NOMO-1 (cell line): Measurements from ENCODE around the gene PROSER3.
"Not testable (repeated sequence)": the region's sequence is repeated elsewhere in the genome, so short reads cannot be mapped to it uniquely, and the experiment has no call there.

Experiments used
- DNase-seq, 2 experiments: peaks; one replicate each; lab custom pipeline; 2025; ENCODE audit not compliant: unreplicated experiment in 2 of 2; lab: John Stamatoyannopoulos, UW

The PROSER3 gene

DNA sequence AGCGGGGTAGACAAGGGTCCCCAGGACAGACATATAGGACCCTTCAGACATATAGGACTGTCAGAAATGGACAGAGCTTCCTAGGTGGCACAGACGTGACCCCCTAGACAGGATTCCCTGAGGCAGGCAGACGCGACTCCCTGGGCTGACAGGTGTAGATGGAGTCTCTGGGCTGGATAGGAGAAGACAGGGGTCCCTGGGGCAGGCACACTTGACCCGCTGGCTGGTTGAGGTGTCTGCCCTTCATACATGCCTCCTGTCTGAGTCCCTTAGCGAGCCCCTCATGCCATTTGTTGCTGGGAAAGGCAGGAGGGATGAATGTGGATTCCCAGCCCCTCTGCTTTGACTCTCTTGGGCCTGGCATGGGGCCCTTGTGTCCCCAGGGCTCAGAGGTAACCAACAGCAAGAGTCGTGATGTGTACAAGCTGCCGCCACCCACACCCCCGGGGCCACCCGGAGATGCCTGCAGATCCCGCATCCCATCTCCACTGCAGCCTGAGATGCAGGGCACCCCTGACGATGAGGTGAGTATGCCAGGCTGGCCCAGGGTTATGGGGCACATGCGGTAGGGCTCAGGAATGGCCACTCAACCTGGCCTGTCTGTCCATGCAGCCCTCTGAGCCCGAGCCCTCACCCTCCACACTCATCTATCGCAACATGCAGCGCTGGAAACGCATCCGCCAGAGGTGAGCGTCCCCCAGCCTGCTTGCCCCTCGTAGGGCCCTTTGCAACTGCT, 4.2 kb upstream of the PROSER3 start:
- no peak for DNase-seq

DNA sequence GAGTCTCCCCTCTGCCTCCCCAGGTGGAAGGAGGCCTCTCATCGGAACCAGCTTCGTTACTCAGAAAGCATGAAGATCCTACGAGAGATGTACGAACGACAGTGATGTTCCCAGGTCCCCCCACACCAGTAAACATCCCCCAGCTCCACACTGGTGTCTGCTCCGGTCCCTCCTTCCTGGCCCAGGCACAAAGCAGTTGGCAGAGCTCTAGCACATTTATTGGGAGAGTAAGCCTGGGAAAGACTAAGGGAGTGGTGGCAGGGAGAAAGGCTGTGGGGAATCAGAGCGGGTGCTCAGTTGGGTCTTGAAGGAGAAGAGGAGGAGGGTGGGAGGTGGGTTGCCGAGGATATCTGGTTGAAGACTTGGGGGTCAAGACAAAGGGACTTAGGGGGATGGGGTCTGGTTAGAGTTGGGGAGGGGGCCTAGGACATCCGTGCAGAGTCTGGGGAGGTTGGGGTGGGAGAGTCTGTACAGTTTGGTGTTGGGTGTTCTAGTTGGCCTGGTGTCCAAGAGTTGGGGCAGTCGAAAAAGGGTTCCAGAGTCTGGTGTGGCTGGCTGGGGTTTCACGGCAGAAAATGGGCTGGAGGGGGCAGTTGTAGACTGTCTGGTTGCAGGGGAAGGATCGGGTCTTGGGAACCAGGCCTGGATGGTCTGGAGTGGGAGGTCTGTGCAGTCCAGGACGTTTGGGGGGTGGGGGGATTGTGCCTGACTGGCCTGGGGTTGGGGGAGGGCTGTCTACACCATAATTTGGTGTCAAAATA, 3.4 kb upstream of the PROSER3 start:
- no peak for DNase-seq

DNA sequence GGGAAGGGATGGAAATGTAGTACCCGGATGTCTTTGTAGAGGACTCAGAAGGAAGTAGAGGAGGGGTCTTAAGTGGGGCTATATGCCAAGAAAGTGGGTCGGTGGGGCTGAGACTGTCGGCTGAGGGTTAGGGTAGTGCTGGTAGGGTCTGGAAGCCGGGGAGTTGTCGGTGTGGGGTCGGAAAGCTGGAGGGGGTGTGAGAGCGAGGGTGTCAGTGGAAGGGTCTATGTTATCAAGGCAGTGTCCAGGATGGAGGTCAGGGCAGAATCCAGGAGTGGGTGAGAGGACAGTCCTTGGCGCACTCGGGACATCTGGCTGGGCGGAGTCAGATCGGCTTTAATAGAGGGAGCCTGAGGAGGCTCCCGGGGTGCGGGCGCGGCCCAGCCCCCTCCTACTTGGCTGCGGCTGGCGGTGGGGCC, 2.8 kb upstream of the PROSER3 start:
- DNase-seq: no peak

DNA sequence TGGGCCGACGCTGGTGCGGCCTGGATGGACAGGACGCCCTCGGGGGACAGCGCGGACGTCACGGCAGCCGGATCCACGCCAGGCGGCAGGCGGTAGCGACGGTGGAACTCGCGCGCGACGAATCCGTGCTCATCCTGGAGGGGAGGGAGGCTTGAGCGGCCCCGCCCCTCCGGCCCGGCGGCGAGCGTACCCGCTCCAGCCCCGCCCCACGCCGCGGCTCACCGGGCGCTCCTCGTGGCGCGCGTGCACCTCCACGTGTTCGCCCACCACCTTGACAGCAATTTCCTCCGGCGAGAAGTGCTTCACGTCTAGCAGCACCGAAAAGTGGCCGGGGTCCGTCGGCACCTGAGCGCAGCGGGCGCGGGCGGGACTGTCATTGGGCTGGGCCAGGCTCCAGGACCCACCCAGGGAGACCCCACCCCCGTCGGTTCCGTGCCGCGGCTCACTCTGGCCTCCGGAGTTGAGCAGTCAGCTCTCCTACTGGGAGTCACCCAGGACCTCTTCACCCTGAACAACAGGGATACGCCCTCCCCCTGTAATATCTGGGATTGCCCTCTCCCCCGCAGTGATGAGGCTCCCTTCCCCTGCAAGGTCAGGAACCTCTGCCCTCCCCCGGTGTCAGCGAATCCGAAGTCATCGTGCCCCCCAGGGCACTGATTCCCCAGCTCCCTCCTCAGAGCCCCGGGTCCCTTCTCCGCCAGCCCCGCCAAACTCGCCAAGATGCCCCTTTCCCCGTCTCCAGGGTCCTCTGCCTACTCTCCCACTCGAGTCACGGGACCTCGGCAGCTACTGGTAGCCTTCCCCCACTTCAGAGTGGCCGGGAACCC, 2.2 kb upstream of the PROSER3 start:
- DNase-seq: no peak

DNA sequence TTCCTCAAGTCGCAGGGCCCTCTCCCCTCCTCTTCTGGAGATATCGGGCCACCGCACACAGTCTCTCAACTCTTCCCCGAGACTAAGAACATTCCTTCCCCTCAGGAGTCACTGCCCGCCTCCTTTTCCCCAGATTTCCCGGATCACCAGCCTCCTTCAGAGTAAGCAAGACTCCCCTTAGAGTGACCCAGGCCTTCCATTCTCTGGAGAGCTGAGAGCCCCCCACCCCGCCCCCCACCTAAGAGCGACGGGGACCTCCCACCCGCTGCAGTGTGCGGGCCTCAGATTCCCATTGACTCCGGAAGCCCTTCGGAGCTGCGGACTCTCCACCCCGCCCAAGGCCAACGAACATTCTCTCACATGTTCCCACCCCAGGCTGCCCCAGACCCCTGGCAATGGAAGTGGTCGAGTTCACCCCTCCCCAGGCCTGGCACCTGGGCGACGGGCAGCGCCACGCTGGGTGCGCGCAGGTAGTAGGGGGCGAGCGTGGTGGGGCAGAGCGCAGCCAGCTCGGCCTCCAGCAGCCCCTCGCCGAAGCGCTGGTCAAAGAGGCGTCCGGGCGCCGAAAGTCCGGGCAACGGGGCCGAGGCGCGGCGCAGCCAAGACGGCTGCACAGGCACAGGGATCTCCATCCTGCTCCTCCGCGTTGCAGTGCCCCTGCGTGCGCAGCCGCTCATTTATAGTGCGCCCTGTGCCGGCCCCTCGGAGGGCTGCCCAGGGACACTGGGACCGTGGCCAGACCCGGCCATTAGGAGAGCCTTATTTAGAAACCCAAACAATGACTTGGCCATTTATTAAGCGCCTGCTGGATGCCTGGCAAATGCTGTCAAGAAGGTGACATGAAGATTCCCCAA, 1.4 kb upstream of the PROSER3 start, which contains the start of gene HSPB6:
Gene HSPB6, minus strand, starts transcription at position 653 of the 854 bp plus-strand sequence. Its CDS starts 21 bp downstream, at position 632.
- DNase-seq: no peak

DNA sequence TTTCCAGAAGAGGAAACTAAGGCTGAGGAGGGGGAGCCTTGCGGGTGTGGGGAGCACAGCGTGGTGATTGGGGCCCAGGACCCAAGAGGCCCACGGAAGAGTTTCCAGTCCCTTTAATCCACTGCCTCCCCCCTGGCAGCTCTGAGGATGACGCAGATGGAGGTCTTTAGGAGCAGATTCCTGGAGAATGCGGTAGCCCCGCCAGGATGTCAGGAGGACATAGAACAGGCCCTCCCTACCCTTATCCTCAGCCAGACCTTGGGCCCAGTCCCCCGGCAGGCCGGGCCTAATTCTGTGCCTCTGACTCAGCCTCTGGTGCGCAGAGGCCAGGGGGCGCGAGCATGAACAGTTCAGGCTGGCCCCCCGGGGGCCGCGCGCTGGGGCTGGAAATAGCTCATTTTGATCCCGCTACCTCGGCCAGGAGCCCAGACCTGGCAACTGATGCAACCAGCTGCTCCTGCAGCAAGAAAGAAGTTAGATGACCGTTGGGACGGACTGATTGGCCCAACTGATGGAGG, 686 bp upstream of the PROSER3 start:
- no peak for DNase-seq

DNA sequence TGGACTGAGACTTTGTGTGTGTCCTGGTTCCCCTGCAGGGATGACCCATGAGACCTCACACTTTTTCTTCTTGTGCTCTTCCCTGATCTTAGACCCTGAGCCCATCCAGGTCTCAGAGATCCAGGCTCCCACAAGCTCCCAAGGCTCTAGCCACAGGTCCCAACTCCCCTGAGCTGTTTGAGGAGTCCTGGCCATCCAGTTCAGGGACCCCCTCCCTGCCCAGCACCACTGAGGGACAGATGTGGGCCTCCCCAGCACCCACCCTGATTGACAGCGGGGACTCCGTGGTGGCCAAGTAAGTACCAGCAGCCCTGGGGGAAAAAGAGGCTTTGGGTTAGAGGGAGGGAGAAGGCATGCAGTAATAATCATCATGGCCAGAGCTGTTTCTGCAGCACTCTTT, 1.7 kb downstream of the PROSER3 start:
- no peak for DNase-seq

DNA sequence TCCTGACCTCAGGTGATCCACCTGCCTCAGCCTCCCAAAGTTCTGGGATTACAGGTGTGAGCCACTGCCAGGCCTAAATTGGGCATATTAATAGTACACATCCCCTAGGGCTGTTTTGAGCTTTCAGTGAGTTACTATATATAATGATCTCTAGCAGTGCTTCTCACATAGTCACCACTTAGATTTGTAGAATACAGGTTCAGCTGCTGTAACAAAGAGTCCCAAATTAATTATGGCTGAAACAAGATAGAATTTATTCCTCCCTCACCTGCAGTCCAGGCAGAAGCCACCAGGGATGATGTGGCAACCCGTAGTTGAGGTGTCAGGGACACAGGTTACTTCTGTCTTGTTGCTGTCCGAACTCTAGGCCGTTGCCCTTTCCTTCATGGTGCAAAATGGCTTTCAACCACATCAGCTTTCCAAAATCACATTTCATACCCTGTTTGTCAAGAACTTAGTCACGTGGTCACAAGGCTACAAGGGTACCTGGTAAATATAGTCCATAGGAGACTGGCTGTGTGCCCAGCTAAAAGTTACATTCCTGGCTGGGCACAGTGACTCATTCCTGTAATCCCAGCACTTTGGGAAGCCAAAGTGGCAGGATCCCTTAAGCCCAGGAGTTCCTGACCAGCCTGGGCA, 2.9 kb downstream of the PROSER3 start:
- no peak for DNase-seq

DNA sequence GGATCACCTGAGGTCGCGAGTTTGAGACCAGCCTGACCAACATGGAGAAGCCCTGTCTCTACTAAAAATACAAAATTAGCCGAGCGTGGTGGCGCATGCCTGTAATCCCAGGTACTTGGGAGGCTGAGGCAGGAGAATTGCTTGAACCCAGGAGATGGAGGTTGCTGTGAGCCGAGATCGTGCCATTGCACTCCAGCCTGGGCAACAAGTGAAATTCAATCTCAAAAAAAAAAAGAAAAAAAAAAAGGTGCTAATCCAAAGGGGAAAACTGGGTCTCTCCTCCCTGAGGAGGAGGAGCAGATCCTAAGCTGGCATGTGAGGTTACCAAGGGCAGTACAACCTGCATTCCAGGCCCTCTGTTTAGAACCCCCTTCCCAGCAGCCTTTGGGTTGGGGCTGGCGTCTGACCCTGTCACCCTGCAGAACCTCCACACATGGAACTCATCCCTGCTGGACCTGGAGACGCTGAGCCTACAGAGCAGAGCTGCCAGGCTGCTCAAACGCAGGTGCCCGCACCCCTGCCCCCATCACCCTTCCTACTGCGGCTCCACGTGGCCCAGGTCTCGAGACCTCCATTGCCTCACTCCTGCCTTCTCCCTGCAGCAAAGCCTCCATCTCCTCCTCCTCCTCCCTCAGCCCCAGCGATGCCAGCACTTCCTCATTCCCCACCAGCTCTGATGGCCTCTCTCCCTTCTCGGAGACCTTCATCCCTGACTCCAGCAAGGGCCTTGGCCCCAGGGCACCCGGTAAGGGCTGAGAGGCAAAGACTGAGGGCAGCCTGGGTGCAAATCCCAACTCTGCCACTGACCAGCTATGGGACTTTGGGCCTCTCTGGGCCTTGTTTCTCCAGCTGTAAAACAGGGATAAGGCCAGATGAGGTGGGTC, 6.7 kb downstream of the PROSER3 start:
- DNase-seq: no peak

DNA sequence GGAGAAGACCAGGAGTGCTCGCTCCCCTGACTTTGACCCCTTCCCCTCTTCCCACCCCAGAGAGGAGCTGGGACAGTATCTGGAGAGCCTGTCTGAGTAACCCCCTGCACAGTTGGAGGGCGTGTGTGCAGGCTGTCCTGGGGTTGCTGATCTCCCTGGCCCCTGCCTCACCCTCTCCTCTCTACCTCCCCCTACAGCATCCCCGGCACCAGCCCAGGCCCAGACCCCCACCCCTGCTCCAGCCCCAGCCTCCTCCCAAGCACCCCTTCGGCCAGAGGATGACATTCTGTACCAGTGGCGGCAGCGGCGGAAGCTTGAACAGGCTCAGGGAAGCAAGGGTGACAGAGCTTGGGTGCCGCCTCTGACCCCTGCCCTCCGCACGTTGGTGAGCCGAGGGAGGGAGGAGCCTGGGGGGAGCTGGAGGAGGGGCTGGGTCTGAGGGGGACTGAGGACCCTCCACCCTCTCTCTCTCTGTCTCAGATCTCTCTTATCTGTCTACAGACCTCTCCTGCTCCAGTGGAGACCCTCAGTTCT, 8.7 kb downstream of the PROSER3 start:
- no peak for DNase-seq

DNA sequence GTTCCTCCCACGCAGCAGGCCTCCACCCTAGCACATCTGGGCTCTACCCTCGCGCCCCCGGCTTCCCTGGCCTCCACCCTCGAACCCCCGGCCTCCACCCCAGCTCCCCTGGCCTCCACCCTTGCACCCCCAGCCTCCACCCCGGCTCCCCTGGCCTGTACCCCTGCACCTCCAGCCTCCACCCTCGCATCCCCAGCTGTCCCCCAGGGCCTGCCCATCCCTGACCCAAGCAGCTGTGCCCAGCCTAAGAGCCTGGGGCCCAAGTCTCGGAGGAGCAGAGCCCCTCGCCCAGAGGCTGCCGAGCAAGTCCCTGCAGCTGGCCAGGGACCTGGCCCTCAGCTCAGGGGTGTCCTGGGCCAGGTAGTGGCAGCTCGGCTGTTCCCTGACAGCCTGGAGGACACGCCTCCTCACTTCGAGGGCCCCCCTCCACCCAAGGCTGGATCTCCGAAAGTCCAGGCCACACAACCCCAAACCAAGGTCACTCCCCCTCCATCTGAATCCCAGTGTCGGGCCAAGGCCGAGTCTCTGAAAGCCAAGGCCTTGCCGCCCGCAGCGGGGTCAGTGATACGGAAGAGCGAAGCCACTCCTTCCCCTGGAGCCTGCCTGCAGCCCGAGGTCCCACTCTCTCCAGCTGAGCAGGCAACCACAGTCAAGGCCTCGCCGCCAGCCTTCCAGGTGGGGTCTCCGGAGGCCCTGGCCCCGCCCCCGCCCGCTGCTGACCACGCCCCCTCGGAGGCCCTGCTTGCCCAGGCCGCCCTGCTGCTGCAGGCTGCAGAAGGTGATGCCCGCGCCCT, 9.5 kb downstream of the PROSER3 start:
- DNase-seq: no peak

DNA sequence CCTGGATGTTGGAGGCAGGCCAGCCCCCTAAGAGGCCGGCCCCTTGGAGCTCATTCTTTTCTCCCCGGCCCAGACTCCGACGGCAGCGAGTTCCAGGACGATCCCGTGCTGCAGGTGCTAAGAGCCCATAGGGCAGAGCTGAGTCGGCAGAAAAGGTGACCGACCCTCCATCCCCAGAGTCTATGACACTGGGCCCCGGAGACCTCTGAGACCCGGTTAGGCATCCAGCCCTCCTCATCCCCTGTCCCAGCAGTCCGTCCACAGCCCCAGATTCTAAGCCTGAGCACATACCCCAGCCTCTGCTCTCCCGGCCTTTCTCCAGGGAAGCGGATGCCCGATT, 10.1 kb downstream of the PROSER3 start:
- no peak for DNase-seq

DNA sequence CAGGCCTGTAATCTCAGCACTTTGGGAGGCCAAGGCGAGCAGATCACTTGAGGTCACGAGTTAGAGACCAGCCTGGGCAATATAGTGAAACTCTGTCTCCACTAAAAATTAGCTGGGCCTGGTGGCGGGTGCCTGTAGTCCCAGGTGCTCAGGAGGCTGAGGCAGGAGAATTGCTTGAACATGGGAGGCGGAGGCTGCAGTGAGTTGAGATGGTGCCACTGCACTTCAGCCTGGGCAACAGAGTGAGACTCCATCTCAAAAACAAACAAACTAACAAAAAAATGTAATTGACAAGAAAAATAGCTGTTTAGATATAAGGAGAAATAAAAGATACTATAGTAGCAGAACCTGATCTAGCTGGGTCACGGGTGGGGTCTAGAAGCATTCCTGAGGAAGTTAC, 14.4 kb downstream of the PROSER3 start:
- DNase-seq: not testable (repeated sequence)

DNA sequence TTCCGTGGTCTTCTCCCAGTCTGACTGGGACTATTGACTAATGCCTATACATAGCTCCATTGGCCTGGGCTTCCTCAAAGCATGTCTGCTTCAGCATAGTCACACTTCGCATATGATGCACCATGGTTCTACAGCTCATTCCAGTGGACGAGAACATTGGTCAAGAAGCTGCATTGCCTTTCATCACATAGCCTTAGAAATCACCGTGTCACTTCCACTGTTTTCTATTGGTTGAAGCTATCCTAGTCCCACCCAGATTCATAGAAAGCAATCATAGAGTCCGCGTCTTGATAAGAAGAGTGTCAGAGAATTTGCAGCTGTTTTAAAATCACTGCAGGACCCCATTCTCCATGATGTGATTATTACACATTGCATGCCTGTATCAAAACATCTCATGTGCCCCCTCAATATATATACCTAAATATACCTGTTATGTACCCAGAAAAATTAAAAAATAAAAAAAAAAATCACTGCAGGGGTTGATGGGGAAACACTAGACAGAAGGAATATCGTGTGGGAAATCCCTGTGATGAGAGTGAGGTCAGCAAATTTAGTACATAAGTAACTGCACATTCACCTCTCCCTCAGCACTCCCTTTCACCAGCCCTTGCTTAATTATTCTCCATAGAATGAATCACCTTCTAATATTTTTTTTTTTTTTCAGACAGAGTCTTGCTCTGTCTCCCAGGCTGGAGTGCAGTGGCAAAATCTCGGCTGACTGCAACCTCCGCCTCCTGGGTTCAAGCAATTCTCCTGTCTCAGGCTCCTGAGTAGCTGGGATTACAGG, 15.2 kb downstream of the PROSER3 start:
- DNase-seq: no peak

DNA sequence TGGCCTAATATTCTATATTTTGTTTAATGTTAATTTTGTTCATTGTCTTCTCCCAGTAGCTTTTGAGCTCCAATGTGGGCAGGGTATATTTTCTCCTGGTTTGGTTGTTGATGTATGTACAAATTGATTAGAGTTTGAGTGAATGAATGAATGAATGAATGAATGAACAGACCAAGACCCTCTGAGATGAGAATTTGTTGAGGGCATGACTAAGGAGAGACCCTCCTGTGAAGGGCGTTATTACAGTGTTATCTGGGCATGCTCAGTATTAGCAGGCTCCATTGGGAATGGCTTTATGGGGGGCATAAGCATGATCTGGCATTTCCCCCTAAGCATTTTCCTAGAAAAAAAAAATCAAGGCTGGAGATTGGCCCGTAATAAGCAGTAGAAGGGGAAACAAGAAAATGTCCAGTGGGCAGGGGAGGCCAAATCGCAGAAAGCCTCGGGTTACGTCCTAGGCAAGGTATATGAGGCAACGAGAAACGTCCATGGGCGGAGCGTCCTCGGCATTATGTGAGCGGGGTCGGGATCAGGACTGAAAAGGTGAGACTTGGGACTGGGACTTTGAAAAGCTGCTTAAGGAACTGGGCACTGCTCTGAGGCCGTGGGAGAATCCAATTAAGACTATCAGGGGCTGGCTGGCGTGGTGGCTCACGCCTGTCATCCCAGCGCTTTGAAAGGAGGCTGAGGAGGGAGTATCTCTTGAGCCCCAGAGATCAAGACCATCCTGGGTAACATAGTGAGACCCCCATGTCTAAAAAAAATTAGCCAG, 16.5 kb downstream of the PROSER3 start:
- DNase-seq: no peak

DNA sequence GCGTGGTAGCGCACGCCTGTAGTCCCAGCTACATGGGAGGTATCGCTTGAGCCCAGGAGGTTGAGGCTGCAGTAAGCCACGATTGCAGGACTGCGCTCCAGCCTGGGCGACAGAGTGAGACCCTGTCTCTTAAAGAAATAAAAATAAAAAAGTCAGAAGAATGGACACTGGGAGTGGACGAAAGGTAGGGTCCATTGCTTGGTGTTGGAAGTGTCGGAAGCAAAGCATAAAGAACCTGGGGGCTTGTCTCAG, 17.0 kb downstream of the PROSER3 start:
- DNase-seq: no peak
